Measurements from ENCODE around the gene COLEC11.

COLEC11 gene

GRCh38 chr2:3639653-3640052 is 44.7 kb downstream of the COLEC11 start:
- DNase-seq = peak; percentile 40

- peak; percentile 47 for DNase-seq
Measured at GRCh38 chr2:3641181-3641580, 46.3 kb downstream of the COLEC11 start.

- peak; percentile 48 for DNase-seq
Measured at GRCh38 chr2:3641841-3642421, 47.0 kb downstream of the COLEC11 start.

- DNase-seq = peak; percentile 48
Measured at GRCh38 chr2:3642521-3643215, 47.8 kb downstream of the COLEC11 start.

GRCh38 chr2:3643371-3644245 is 48.7 kb downstream of the COLEC11 start:
- DNase-seq = peak; percentile 50

- DNase-seq = no peak
Measured at GRCh38 chr2:3644246-3644525, 49.3 kb downstream of the COLEC11 start.

GRCh38 chr2:3644891-3645605 is 50.1 kb downstream of the COLEC11 start:
- peak; percentile 41 for DNase-seq

- no peak for DNase-seq
Measured at GRCh38 chr2:3645745-3646389, 51.0 kb downstream of the COLEC11 start.

- no peak for DNase-seq
Measured at GRCh38 chr2:3646446-3646845, 51.5 kb downstream of the COLEC11 start.

GRCh38 chr2:3647246-3647645 is 52.3 kb downstream of the COLEC11 start:
- no peak for DNase-seq

- DNase-seq = no peak
Measured at GRCh38 chr2:3647831-3648651, 53.1 kb downstream of the COLEC11 start.

GRCh38 chr2:3648652-3649177 is 53.8 kb downstream of the COLEC11 start:
- DNase-seq = no peak

- DNase-seq = no peak
Measured at GRCh38 chr2:3649581-3649980, 54.7 kb downstream of the COLEC11 start.

- DNase-seq = no peak
Measured at GRCh38 chr2:3650140-3650920, 55.4 kb downstream of the COLEC11 start.

- peak; percentile 70 for DNase-seq
Measured at GRCh38 chr2:3651691-3652648, 57.1 kb downstream of the COLEC11 start.

- DNase-seq = no peak
Measured at GRCh38 chr2:3652896-3653625, 58.1 kb downstream of the COLEC11 start.

GRCh38 chr2:3654011-3654410 is 59.1 kb downstream of the COLEC11 start:
- no peak for DNase-seq

- no peak for DNase-seq
Measured at GRCh38 chr2:3654531-3655225, 59.8 kb downstream of the COLEC11 start.
